HEK293T (cell line): ENCODE measurements around the gene BEST4.

ENCODE experiments used
- ARNT ChIP-seq: fragments of 450-650 bp; IDR thresholded peaks from 2 replicates; pipeline ENCODE4 v1.6.1; 2017; ENCODE audit warnings: mild to moderate bottlenecking
- BHLHE40 ChIP-seq: fragments of 450-650 bp; IDR thresholded peaks from 2 replicates; pipeline ENCODE4 v1.6.1; 2016; ENCODE audit warnings: mild to moderate bottlenecking, moderate library complexity, borderline replicate concordance
- CTBP1 ChIP-seq: fragments of 450-650 bp; IDR thresholded peaks from 2 replicates; pipeline ENCODE4 v1.6.1; 2016; ENCODE audit warnings: borderline replicate concordance
- ELF4 ChIP-seq: fragments of 450-650 bp; IDR thresholded peaks from 2 replicates; pipeline ENCODE4 v1.6.1; 2017; ENCODE audit warnings: antibody characterized with exemption
- FOXM1 ChIP-seq: fragments of 450-650 bp; IDR thresholded peaks from 2 replicates; pipeline ENCODE4 v1.6.1; 2017; ENCODE audit warnings: mild to moderate bottlenecking, borderline replicate concordance
- HDGF ChIP-seq: fragments of 450-650 bp; IDR thresholded peaks from 2 replicates; pipeline ENCODE4 v1.6.1; 2017; ENCODE audit warnings: antibody characterized with exemption, borderline replicate concordance
- L3MBTL2 ChIP-seq: fragments of 450-650 bp; conservative IDR thresholded peaks from 2 replicates; pipeline ENCODE4 v1.6.1; 2016; ENCODE audit warnings: mild to moderate bottlenecking
- LEF1 ChIP-seq: fragments of 450-650 bp; IDR thresholded peaks from 2 replicates; pipeline ENCODE4 v1.6.1; 2017; ENCODE audit warnings: mild to moderate bottlenecking, borderline replicate concordance
- NFRKB ChIP-seq: fragments of 450-650 bp; IDR thresholded peaks from 2 replicates; pipeline ENCODE4 v1.6.1; 2016; ENCODE audit warnings: mild to moderate bottlenecking, moderate library complexity
- SP1 ChIP-seq: fragments of 450-650 bp; IDR thresholded peaks from 2 replicates; pipeline ENCODE4 v1.6.1; 2017
- SUZ12 ChIP-seq: fragments of 450-650 bp; IDR thresholded peaks from 2 replicates; pipeline ENCODE4 v1.6.1; 2016; ENCODE audit warnings: mild to moderate bottlenecking
- TARDBP ChIP-seq: fragments of 450-650 bp; IDR thresholded peaks from 2 replicates; pipeline ENCODE4 v1.6.1; 2016
- ZNF384 ChIP-seq: fragments of 450-650 bp; IDR thresholded peaks from 2 replicates; pipeline ENCODE4 v1.6.1; 2016

- TF ChIP-seq BHLHE40 (no peak), SUZ12 (no peak), FOXM1 (no peak), TARDBP (no peak), SP1 (no peak), ZNF384 (no peak), ELF4 (no peak), ARNT (no peak), L3MBTL2 (no peak), LEF1 (no peak), NFRKB (no peak), HDGF (no peak), CTBP1 (no peak)
Observed at GRCh38 chr1:44828003-44828651, 40.2 kb upstream of the BEST4 start.
